NCI-H128 (cell line): ENCODE data around the gene STARD9.
"Not testable (repeated sequence)": the region's sequence is repeated elsewhere in the genome, so short reads cannot be mapped to it uniquely, and the experiment has no call there.

ENCODE experiments used
- DNase-seq: peaks from one replicate; lab custom pipeline; 2025; ENCODE audit not compliant: unreplicated experiment; lab: John Stamatoyannopoulos, UW

The STARD9 gene

DNA sequence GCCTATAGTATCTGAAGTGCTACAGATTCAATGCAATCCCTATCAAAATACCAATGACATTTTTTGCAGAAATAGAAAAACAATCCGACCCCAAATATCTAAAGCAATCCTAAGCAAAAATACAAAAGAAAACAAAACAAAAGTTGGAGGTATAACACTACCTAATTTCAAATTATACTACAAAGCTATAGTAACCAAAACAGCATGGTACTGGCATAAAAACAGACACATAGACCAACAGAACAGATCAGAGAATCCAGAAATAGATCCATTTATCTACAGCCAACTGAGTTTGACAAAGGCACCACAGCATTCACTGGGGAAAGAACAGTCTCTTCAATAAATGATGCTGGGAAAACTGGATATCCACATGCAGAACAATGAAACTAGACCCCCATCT lies 185.4 kb downstream of the STARD9 start:
- no peak for DNase-seq

DNA sequence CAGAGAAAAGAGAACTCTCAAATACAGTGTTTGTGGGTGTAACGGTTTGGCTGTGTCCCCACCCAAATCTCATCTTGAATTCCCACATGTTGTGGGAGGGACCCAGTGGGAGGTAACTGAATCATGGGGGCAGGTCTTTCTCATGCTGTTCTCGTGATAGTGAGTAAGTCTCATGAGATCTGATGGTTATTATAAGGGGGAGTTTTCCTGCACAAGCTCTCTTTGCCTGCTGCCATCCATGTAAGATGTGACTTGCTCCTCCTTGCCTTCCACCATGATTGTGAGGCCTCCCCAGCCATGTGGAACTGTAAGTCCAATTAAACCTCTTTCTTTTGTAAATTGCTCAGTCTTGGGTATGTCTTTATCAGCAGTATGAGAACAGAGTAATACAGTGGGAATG lies 186.4 kb downstream of the STARD9 start:
- not testable (repeated sequence) for DNase-seq

DNA sequence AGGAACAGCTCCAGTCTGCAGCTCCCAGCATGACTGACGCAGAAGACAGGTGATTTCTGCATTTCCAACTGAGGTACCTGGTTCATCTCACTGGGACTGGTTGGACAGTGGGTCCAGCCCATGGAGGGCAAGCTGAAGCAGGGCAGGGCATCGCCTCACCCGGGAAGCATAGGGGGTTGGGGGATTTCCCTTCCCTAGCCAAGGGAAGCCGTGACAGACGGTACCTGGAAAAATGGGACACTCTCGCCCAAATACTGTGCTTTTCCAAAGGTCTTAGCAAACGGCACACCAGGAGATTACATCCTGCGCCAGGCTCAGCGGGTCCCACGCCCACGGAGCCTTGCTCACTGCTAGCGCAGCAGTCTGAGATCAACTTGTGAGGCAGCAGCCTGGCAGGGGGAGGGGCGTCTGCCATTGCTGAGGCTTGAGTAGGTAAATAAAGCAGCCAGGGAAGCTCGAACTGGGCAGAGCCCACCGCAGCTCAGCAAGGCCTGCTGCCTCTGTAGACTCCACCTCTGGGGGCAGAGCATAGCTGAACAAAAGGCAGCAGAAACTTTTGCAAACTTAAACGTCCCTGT lies 188.8 kb downstream of the STARD9 start:
- DNase-seq = not testable (repeated sequence)

DNA sequence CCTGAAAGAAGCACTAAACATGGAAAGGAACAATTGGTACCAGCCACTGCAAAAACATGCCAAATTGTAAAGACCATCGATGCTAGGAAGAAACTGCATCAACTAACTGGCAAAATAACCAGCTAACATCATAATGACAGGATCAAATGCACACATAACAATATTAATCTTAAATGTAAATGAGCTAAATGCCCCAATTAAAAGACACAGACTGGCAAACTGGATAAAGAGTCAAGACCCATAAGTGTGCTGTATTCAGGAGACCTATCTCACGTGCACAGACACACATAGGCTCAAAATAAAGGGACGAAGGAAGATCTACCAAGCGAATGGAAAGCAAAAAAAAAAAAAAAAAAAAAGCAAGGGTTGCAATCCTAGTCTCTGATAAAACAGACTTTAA lies 190.7 kb downstream of the STARD9 start:
- not testable (repeated sequence) for DNase-seq
